ENCODE data around the gene TSC2.
A peak's percentile ranks its signal among the peaks of the same experiment; 100 is the strongest.
"Not testable (repeated sequence)": the region's sequence is repeated elsewhere in the genome, so short reads cannot be mapped to it uniquely, and the experiment has no call there.

The TSC2 gene

DNA sequence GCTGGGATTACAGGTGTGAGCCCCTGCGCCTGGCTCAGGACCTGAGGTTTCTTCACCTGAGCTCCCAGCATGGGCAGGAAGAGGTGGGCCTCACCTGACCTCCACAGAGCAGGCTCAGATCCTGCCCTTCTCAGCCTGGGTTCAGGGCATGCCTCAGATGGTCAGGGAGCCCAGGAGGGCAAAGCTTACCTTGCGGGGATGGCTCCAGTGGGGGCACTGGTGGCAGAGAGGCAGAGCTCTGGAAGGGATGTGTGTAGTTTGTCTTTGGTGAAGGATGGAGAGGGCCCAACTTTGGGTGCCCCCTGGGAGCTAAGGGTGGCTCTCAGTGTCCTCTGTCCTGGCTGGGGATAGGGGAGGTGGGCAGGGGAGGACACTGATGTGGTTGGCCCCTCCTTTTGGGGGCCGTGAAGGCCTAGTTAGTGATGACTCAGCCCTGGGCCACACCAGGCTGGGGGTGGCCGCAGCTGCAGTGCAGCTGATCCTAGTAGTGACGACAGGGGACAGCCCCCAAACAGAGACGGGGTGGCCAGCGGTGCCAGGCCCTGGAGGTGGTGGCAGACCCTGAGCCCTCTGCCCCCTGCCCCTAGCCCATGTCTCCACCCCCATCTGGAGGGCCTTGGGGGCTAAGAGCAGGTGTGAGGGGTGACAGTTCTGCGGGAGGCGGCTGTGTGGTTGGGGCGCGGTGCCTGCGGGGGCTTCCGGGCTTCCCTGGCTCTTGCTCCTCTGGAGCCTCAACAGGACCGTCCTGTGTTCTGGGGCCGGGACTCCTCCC is 15.3 kb upstream of the TSC2 start:
- POLR2A ChIA-PET = interaction anchor here (0.5 to 1.3 kb wide), 7 partner anchors 9 to 123 kb away, joined by 3 to 5 read pairs (median 3); partner anchors contain the start of genes RPS2 and TRAF7
- CTCF ChIA-PET = interaction anchor here (0.6 to 3.7 kb wide), 6 partner anchors 10 to 121 kb away, joined by 3 to 17 read pairs (median 4); partner anchors contain the start of genes NTHL1 and TSC2
- peak overlapping the region; percentile 53 for H3K4me3 ChIP-seq (ENCODE audit: low read depth, low read length)
- TF ChIP-seq, protein P1, sequence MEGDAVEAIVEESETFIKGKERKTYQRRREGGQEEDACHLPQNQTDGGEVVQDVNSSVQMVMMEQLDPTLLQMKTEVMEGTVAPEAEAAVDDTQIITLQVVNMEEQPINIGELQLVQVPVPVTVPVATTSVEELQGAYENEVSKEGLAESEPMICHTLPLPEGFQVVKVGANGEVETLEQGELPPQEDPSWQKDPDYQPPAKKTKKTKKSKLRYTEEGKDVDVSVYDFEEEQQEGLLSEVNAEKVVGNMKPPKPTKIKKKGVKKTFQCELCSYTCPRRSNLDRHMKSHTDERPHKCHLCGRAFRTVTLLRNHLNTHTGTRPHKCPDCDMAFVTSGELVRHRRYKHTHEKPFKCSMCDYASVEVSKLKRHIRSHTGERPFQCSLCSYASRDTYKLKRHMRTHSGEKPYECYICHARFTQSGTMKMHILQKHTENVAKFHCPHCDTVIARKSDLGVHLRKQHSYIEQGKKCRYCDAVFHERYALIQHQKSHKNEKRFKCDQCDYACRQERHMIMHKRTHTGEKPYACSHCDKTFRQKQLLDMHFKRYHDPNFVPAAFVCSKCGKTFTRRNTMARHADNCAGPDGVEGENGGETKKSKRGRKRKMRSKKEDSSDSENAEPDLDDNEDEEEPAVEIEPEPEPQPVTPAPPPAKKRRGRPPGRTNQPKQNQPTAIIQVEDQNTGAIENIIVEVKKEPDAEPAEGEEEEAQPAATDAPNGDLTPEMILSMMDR (IDR thresholded peaks at IDR 0.05; ENCODE audit: insufficient read depth, low read length, missing control alignments) = no peak
- DNase-seq (ENCODE audit: low read depth, low spot score) = no peak

DNA sequence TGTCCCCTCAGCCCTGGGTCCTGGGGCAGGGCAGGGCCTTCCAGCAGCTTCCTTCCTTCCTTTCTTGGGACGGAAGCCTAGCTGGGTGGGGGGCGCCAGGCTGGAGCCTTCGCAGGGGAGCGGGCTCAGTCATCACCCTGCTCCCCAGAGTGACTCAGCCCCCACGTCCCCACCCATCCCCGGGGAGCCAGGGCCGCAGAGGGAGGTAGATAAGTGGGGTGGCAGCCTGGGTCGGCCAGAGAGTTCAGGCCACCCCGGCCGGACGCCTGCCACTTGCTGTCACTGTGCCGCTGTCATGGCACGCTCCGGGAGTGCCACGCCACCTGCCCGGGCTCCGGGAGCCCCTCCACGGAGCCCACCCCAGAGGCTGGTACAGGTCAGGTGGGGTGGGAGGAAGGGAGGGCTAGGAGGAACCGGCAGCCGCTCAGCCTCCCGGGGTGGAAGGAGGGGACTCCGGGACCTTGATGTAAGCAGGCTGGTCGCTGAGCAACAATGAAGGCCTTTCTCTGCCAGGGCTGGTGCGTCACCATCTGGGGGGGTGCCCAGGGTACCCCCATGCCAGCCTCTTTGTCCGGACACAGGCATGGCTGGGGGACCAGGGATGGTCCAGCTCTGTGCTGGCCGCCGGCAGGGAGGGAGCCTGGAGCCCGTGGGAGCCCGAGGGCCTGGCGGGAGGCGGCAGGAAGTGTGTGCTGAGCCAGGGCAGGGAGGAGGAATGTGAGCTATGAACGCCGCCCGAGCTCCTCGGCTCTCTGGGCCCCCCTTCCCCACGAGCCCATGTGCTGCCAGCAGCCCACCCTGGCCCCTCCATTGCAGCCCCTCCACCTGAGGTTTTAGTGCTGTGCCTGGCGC is 14.5 kb upstream of the TSC2 start:
- peak overlapping the region; percentile 53 for H3K4me3 ChIP-seq (ENCODE audit: low read depth, low read length)
- ChIA-PET CTCF (interaction anchor here (1.1 kb wide), 2 partner anchors 10 to 107 kb away, joined by 5 to 15 read pairs; no protein-coding TSS in a partner anchor), POLR2A (interaction anchor here (0.7 to 1.3 kb wide), 8 partner anchors 8 to 122 kb away, joined by 3 to 5 read pairs (median 3); partner anchors contain the start of genes NTHL1, RPS2, TRAF7 and TSC2)
- DNase-seq (ENCODE audit: low read depth, low spot score) = no peak
- TF ChIP-seq, protein P1 (IDR thresholded peaks at IDR 0.05; ENCODE audit: insufficient read depth, low read length, missing control alignments) = no peak

DNA sequence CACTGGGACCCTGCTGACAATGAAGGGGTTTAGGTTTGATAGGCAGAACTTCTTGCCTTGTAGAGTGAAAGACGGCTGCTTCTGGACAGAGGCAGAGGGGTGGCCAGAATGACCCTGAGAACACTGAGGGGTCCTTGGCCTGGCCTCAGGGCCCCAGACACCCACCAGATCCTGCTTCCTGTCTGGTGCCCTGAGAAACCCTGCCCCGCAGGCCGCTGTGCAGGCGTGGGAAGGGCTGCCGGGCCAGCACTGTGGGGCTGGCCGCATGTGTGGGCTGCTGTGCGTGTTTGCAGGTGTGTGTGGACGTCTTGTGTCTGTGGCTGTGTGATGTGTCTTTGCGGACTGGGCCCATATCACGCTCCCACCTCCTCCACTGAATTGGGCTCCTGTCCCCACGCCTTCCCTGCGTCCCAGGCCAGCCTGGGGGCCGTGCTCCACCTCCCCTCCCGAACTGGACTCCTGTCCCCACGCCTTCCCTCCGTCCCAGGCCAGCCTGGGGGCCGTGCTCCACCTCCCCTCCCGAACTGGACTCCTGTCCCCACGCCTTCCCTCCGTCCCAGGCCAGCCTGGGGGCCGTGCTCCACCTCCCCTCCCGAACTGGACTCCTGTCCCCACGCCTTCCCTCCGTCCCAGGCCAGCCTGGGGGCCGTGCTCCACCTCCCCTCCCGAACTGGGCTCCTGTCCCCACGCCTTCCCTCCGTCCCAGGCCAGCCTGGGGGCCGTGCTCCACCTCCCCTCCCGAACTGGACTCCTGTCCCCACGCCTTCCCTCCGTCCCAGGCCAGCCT is 13.7 kb upstream of the TSC2 start:
- H3K4me3 ChIP-seq (ENCODE audit: low read depth, low read length) = peak overlapping the region; percentile 53
- ChIA-PET CTCF (interaction anchor here (1.1 kb wide), 2 partner anchors 11 to 106 kb away, joined by 5 to 15 read pairs; no protein-coding TSS in a partner anchor), POLR2A (interaction anchor here (0.7 to 2.1 kb wide), 4 partner anchors 13 to 121 kb away, joined by 3 to 10 read pairs (median 4); partner anchors contain the start of genes RPS2 and TRAF7)
- not testable (repeated sequence) for DNase-seq (ENCODE audit: low read depth, low spot score)

DNA sequence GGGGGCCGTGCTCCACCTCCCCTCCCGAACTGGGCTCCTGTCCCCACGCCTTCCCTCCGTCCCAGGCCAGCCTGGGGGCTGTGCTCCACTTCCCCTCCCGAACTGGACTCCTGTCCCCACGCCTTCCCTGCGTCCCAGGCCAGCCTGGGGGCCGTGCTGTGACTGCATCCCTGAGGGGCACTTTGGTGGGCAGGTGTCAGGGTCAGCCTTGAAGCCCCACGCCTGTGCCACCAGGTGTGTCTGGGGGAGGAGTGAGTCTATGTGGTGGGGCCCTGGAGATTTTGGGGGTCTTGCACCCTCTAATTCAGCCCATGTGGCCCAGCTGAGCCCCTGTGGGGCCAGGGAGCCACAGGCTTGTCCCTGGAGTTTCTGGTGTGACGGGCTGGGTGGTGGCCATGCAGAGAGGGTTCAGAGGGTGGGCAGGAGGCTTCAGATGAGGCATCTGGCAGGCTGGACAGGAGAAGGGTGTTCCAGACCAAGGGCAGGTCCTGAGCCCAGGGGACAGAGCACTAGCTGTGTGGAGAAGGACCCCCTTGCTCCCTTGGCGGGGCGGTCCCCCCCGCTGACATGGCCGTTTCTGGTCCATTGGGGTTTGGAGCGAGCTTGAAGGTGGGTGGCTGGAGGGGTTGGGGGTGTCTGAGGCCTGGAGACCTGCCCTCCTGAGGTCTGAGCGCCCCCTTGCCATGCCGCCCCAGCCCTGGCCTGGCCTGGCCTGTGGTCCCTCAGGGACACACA is 12.9 kb upstream of the TSC2 start:
- no peak for DNase-seq (ENCODE audit: low read depth, low spot score)
- CTCF ChIA-PET = interaction anchor here (0.7 to 1.8 kb wide), 5 partner anchors 10 to 105 kb away, joined by 3 to 10 read pairs (median 3); partner anchors contain the start of genes NTHL1 and TSC2
- POLR2A ChIA-PET = interaction anchor here (0.9 to 2.1 kb wide), 4 partner anchors 13 to 120 kb away, joined by 3 to 10 read pairs (median 6); partner anchors contain the start of genes NTHL1, RPS2, TRAF7 and TSC2
- peak overlapping the region; percentile 8 for H3K4me3 ChIP-seq (ENCODE audit: low read depth, low read length)
- TF ChIP-seq, protein P1 (IDR thresholded peaks at IDR 0.05; ENCODE audit: insufficient read depth, low read length, missing control alignments) = no peak

DNA sequence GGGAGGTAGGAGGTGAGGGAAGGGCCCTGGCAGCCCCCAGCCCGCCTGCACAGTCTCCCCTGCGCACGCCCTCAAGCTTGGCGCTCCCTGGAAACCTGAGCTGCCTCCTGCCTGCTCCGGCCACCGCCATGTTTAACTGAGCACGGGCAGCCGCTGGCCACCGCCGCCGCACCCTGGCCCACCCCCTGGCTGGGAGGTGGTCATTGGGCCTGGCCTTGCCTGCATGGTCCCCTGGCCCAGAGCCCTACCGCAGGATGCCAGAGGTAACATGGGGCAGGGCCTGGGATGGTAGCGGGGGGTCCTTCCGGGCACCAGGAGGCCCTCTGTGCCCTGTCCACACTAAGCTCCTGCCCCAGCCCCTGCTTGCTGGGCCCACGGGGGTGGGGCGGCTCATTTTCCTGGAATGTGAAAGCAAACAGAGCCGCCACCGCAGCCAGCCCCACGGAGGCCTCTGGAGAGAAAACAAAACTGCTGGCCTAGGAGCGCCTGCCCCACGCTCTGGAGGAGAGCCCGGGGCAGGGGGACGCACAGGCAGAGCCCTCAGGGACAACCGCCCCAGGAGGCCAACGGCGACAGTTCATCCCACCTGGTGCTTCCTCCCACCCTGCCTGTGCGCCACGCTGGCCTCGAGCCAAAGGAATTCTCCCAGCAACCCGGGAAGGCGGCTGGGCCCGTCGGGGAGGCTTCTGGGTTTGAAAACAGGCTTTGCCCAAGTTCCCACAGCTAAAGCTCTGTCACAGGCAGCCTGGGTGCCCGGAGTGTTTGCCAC is 12.2 kb upstream of the TSC2 start:
- peak overlapping the region; percentile 29; the same call in 1 of the 2 replicates for H3K4me3 ChIP-seq (ENCODE audit: low read depth, low read length)
- CTCF ChIA-PET = interaction anchor here (0.5 to 1.8 kb wide), 6 partner anchors 9 to 105 kb away, joined by 3 to 10 read pairs (median 3); partner anchors contain the start of genes NTHL1 and TSC2
- TF ChIP-seq, protein P1 (IDR thresholded peaks at IDR 0.05; ENCODE audit: insufficient read depth, low read length, missing control alignments) = no peak
- POLR2A ChIA-PET = interaction anchor here (0.8 to 2.1 kb wide), 5 partner anchors 12 to 120 kb away, joined by 3 to 10 read pairs (median 4); partner anchors contain the start of genes NTHL1, RPS2, TRAF7 and TSC2
- no peak for DNase-seq (ENCODE audit: low read depth, low spot score)
